Adrenal gland (tissue), 12 donors: ENCODE results near the gene FAM114A1. TPM values are rescaled to one million over a fixed set of nuclear protein-coding genes. Genes with fewer than 3 reads are reported as not detected.

Experiments
- DNase-seq, 7 donors: peaks; one replicate each; pipeline ENCODE4 v3.0.0-alpha.2; 2019 to 2020
- H3K27ac ChIP-seq, 5 donors: fragments of 200-600 bp; sonication (generic) in 4 of 5; 1 replicate in 3 of 5; 2 replicates in 2 of 5; pipeline versions ENCODE4 v1.5.1 to v1.8.0; 2016 to 2020; ENCODE audit warnings: mild to moderate bottlenecking in 1 of 5
- H3K27me3 ChIP-seq: fragments of 200-600 bp; 2 replicates; pipeline ENCODE4 v1.8.0; 2021
- H3K36me3 ChIP-seq, 2 donors: fragments of 200-600 bp; replicated peaks in 1 of 2; 1 replicate in 1 of 2; 2 replicates in 1 of 2; pipeline versions ENCODE4 v1.5.1 to v1.8.0; 2018 to 2022
- H3K4me1 ChIP-seq, 2 donors: fragments of 200-600 bp; replicated peaks in 1 of 2; 1 replicate in 1 of 2; 2 replicates in 1 of 2; pipeline versions ENCODE4 v1.5.1 to v1.8.0; 2018 to 2021
- H3K4me3 ChIP-seq, 4 donors: fragments of 200-600 bp; sonication (generic) in 3 of 4; one replicate each; pipeline ENCODE4 v1.5.1; 2016 to 2018
- H3K9me3 ChIP-seq, 3 donors: fragments of 200-600 bp; sonication (generic) in 1 of 3; replicated peaks in 1 of 3; 1 replicate in 2 of 3; 2 replicates in 1 of 3; pipeline versions ENCODE4 v1.5.1 to v1.8.0; 2016 to 2021
- POLR2A ChIP-seq, 2 donors: fragments of 450-650 bp; IDR thresholded peaks; one replicate each; pipeline ENCODE4 v1.6.1; 2017; ENCODE audit warnings: antibody characterized with exemption in 2 of 2, mild to moderate bottlenecking in 2 of 2, moderate library complexity in 1 of 2
- WGBS, 4 donors: extraction: QIAGEN DNeasy Blood & Tissue Kit in 2 of 4; methylation state at CpG; one replicate each; pipeline versions ENCODE4 v1.1.5 to v1.1.7; 2013 to 2017; 5-methylcytosine and 5-hydroxymethylcytosine counted together
- intact Hi-C, 2 donors: fragments of 100-400 bp; cut with DNase I; formaldehyde crosslinking; loops; one replicate each; pipeline versions ENCODE4 v1.14.1 to v1.15.0; 2022 to 2023
- polyA plus RNA-seq, 3 donors: library from polyadenylated mRNA; stranded (reverse); fragments of 200-250 nt in 2 of 3; fragments of 350-450 nt in 1 of 3; fragmentation: Illumina TruSeq in 1 of 3; extraction: RNeasy Lipid Tissue Mini Kit (QIAGEN cat#74804) in 1 of 3; gene quantifications; one replicate each; pipeline ENCODE4 v1.2.3, GENCODE V29; 2013 to 2014
- total RNA-seq, 9 donors: library from RNA; depleted of rRNA in 4 of 9; stranded (reverse); fragments of >200 nt in 4 of 9; fragments of 120-200 nt in 1 of 9; fragmentation: NEBNext Ultra II Directional in 1 of 9; extraction: Animal tissue kit (Norgen Biotek cat#: 25700) in 1 of 9; gene quantifications; one replicate each; pipeline versions ENCODE4 v1.1.0 to v1.2.4, GENCODE V29; 2013 to 2023
- TF ChIP-seq, protein P1 (sequence below), 6 experiments: fragments of 450-650 bp in 4 of 6; fragments of 200-600 bp in 2 of 6; sonication (generic) in 1 of 6; IDR thresholded peaks; 1 replicate in 5 of 6; 2 replicates in 1 of 6; pipeline versions ENCODE4 v1.5.1 to v1.8.0; 2016 to 2021; ENCODE audit warnings: antibody characterized with exemption in 6 of 6, mild to moderate bottlenecking in 2 of 6, moderate library complexity in 1 of 6
- donor health status: healthy with polysubstance abuse.
- donor health status: Bipolar disorder and iron deficiency.
- donor health status: DM: yes; HTN: yes; CAD: no.
- donor health status: DM: no; HTN: no; CAD: no.
- donor health status: DM: no; HTN: no; CAD: no.
- donor health status: DM: yes; HTN: yes; CAD: no.

FAM114A1 gene
- total and polyA plus RNA-seq, 12 donors, result 29.3 to 335 (median 174) TPM

DNA sequence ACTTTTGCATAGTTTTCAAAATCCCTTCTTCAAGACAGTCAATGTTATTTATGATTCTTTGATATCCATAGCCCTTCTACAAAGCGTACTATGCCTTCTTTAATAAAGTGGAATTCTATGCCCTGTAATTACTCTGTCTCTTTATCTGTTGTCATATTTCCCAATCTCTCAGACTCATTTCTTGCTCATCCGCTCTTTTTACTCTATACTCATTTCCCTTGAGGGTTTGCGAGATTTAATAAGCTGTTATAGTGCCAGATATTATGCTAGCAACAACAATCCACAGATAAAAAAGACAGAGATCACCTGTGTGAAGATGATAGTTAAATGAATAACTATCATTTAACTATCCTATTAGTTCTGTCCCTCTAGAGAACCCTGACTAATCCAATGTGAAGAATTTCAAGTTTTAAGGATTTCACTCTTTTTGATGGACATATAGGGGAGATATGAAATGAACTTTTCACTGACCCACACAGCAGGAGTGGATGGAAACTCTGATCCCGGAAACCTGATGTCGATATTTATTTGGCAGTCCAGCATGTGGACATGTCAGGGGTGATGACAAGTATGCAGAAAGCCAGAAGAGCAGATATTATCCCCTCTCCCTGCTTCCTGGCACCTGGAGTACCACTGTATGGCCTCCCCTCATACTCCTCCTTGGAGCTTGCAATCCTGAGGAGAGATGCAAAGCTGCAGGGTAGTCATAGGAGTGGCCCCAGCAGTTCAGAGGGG lies 114.9 kb downstream of the FAM114A1 start:
- H3K4me3 ChIP-seq, result no peak overlapping the region
- 79 to 87% (median 83%) methylated on average over 5 of the region's 5 CpGs for whole genome bisulfite sequencing, 4 donors
- intact Hi-C loops, result no loop called here
- H3K9me3 ChIP-seq, result no peaks in the 10 kb centered on the region
- no peaks in the 10 kb centered on the region for H3K27me3 ChIP-seq
- H3K4me1 ChIP-seq, result peaks cover 0 to under 1% of the 10 kb centered on the region in 2 donors
- no peaks in the 10 kb centered on the region for H3K36me3 ChIP-seq
- TF ChIP-seq, protein P1, sequence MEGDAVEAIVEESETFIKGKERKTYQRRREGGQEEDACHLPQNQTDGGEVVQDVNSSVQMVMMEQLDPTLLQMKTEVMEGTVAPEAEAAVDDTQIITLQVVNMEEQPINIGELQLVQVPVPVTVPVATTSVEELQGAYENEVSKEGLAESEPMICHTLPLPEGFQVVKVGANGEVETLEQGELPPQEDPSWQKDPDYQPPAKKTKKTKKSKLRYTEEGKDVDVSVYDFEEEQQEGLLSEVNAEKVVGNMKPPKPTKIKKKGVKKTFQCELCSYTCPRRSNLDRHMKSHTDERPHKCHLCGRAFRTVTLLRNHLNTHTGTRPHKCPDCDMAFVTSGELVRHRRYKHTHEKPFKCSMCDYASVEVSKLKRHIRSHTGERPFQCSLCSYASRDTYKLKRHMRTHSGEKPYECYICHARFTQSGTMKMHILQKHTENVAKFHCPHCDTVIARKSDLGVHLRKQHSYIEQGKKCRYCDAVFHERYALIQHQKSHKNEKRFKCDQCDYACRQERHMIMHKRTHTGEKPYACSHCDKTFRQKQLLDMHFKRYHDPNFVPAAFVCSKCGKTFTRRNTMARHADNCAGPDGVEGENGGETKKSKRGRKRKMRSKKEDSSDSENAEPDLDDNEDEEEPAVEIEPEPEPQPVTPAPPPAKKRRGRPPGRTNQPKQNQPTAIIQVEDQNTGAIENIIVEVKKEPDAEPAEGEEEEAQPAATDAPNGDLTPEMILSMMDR (IDR thresholded peaks at IDR 0.05), result no peak
- no peak for TF ChIP-seq POLR2A (IDR thresholded peaks at IDR 0.05)
- DNase-seq, result no peak
- H3K27ac ChIP-seq, result no peak overlapping the region

DNA sequence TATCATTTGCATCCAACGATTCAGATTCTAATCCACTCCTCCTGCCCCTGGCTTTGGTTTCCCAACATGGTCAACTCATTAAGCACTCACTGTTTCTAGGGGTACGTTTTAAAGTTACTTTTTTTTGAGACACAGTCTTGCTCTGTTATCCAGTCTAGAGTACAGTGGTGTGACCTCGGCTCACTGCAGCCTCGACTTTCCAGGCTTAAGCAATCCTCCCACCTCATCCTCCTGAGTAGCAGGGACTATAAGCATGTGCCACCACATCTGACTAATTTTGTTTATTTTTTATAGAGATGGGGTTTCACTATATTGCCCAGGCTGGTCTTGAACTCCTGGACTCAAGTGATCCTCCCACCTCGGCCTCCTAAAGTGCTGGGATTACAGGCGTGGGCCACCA lies 115.7 kb downstream of the FAM114A1 start:
- no peak overlapping the region for H3K4me3 ChIP-seq
- intact Hi-C loops, result no loop called here
- no peaks in the 10 kb centered on the region for H3K4me1 ChIP-seq
- DNase-seq, result no peak
- no peak overlapping the region for H3K27ac ChIP-seq
- no peaks in the 10 kb centered on the region for H3K36me3 ChIP-seq
- no peaks in the 10 kb centered on the region for H3K27me3 ChIP-seq
- TF ChIP-seq, protein P1 (IDR thresholded peaks at IDR 0.05), result no peak
- no peak for TF ChIP-seq POLR2A (IDR thresholded peaks at IDR 0.05)
- 84 to 92% (median 87%) methylated on average over 6 of the region's 6 CpGs for WGBS, 4 donors
- H3K9me3 ChIP-seq, result no peaks in the 10 kb centered on the region

DNA sequence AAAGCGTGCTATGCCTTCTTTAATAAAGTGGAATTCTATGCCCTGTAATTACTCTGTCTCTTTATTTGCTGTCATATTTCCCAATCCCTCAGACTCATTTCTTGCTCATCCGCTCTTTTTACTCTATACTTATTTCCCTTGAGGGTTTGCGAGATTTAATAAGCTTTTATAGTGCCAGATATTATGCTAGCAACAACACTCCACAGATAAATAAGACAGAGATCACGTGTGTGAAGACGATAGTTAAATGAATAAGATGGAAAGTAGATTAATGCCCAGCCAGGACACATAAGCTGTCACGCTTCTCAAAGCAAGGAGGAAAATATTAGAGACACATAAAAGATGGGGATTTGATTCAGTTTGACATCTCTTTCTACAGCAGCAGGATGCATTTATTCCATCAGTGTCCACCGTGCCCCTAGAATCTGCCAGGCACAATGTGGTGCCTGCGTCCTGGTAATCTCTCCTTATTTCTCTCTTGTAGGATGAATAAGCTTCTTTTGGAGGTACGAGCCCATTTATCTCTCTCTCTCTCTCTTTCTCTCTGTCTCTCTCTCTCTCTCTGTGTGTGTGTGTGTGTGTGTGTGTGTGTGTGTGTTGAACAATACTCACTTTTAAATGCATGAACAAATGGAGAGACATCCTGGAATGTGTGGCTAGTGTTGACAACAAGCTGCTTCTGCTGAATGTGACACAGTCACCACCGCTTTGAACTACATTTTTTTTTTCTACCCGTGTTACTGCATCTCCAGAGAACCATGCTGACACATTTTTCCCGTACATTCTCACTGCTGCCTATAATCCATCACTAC lies 116.4 kb downstream of the FAM114A1 start:
- Histone ChIP-seq H3K9me3 (no peaks in the 10 kb centered on the region), H3K4me3 (no peak overlapping the region), H3K4me1 (no peaks in the 10 kb centered on the region), H3K27me3 (no peaks in the 10 kb centered on the region), H3K27ac (no peak overlapping the region), H3K36me3 (no peaks in the 10 kb centered on the region)
- DNase-seq, result no peak
- intact Hi-C loops, result no loop called here
- WGBS, 4 donors, result 70 to 79% (median 71%) methylated on average over 12 of the region's 12 CpGs
- TF ChIP-seq, protein P1 (IDR thresholded peaks at IDR 0.05), result no peak
- TF ChIP-seq POLR2A (IDR thresholded peaks at IDR 0.05), result no peak

DNA sequence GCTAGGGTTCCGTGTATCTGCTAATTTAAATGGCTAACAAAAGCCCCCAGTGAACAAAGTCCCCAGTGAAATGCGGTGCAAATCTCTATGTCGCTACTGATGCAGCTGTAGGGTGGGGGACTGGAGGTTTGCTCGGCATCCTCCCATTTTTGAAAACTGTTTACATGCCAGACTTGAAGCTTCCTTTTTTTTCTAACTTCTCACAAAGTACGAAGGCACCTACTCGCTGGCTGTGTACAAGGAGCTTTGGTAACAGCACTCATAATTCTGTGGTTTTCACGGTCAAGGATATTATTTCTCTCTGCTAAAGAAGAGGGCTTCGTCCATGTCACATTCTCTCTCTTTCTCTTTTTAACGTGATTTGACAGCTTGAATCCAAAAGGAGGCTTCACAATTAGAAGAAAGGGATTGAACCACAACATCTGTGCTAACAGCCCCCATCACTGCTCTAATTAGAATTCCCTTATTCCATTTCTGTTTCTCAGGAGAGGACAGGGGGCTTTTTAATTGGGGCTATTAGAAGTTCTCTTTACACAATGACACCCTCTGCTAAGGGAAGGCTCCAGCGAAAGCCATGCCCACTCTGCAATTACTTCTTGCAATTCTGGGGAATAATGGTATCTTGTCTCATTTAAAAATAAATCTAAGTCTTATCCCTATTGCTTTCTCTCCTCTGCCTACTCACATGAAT lies 117.9 kb downstream of the FAM114A1 start:
- DNase-seq, result no peak
- intact Hi-C loops, result no loop called here
- Histone ChIP-seq H3K27ac (no peak overlapping the region), H3K27me3 (no peaks in the 10 kb centered on the region), H3K9me3 (no peaks in the 10 kb centered on the region), H3K4me3 (no peak overlapping the region), H3K36me3 (no peaks in the 10 kb centered on the region), H3K4me1 (no peaks in the 10 kb centered on the region)
- no peak for TF ChIP-seq POLR2A (IDR thresholded peaks at IDR 0.05)
- TF ChIP-seq, protein P1 (IDR thresholded peaks at IDR 0.05), result no peak
- WGBS, 4 donors, result 56 to 69% (median 62%) methylated on average over 10 of the region's 10 CpGs
